Iris pigment epithelial cell (primary cell): Measurements from ENCODE around the gene IL11RA.

Experiments
- DNase-seq: peaks from one replicate; pipeline ENCODE4 v3.0.0-alpha.2; 2011; ENCODE audit warnings: low read depth

IL11RA gene

DNA sequence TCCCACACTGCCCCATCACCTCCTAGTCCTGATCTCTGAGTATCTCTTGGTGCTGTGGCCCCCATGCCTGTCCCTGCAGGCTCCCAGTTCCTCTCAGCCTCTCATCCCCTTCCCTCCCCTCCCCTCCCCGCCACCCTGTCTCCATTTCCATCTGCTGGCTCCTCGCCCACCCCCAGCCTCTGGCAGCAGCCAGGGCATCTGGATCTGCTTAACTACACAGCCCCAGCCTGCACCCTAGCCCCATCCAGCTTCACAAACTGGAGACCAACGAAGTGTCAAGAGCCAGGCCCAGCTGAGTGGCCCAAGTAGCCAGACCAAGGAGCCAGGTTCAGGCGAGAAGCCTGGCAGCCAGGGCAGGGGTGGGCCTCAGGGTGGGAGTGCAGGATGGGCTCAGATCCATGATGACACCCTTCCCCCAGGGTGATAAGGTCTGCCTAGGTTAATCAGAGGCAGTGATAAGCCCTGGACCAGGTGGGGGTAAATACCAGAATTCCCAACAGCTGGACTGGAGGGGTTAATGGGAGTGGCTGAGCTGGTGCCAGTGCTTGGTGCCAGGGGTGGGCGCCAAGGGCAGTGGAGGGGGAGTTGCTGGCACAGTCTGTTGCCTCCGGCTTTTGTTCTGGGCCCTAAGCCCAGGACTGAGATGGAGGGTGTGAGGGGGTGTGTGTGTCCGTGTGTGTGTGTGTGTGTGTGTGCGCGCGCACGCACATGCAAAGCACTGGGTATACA lies 2.5 kb downstream of the IL11RA start:
- no peak for DNase-seq

DNA sequence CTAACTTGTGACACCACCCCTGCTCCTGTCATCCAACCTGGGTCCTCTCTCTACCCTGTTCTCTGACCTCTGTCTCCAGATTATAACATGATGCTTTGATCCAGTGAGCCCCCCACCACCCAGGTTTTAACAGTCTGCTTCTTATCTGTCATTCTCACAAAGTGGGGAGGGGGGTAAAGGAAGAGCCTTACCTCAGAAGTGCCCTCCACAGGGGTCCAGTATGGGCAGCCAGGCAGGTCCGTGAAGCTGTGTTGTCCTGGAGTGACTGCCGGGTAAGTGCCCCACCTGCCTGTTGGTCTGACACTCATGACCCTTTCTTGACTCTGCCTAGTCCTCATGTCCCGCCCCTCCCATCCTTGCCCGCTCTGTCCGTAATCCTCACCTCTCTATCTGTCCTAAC lies 3.4 kb downstream of the IL11RA start:
- DNase-seq: no peak

DNA sequence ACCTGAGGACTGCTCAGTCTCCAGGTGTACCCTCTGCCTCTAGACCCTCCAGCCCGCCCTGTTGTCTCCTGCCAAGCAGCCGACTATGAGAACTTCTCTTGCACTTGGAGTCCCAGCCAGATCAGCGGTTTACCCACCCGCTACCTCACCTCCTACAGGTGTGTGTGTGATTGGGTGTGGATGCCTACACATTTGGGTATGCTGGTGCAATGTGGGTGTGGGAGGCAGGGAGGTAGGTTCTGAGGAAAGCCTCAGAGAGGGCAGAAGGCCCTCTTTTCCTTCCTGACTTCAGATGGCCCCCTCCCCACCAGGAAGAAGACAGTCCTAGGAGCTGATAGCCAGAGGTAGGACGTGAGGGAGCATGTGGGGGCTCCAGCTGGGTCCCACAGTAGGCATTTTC lies 5.0 kb downstream of the IL11RA start:
- no peak for DNase-seq

DNA sequence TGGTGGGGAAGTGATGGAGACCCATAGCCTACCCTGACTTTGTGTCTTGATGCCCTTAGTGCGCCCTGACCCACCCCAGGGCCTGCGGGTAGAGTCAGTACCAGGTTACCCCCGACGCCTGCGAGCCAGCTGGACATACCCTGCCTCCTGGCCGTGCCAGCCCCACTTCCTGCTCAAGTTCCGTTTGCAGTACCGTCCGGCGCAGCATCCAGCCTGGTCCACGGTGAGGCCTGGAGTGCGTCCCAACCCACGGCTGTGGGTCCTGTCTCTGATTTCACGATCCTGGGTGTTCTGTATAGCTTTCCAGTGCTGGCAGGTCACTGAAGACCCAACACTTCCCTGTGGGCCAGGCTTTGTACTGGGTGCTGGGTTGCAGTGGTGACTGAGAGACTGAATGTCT lies 6.5 kb downstream of the IL11RA start:
- no peak for DNase-seq

DNA sequence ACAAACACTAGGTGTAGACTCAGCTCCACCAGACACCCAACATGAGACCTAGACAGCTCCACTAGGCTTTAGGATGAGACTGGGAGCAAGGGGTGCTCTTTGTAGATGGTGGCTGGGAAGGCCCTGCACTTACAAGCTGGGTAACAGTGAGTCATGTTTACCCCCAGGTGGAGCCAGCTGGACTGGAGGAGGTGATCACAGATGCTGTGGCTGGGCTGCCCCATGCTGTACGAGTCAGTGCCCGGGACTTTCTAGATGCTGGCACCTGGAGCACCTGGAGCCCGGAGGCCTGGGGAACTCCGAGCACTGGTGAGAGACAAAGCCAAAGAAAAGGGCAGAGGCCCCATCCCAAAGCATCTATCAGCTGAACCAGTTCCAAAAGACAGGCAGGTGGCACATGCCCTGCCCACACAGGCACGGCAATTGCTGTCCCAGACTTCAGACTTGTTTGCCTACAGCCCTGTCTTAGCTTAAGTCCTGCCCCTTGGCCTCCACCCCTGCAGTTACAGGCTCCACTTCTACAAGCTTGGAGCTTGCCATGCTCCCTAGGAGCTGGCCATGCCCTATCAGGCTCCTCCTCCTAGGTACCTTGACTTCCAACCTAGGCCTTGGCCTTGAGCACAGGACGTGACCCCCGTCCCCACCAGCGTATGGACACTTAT lies 7.7 kb downstream of the IL11RA start:
- DNase-seq: no peak

DNA sequence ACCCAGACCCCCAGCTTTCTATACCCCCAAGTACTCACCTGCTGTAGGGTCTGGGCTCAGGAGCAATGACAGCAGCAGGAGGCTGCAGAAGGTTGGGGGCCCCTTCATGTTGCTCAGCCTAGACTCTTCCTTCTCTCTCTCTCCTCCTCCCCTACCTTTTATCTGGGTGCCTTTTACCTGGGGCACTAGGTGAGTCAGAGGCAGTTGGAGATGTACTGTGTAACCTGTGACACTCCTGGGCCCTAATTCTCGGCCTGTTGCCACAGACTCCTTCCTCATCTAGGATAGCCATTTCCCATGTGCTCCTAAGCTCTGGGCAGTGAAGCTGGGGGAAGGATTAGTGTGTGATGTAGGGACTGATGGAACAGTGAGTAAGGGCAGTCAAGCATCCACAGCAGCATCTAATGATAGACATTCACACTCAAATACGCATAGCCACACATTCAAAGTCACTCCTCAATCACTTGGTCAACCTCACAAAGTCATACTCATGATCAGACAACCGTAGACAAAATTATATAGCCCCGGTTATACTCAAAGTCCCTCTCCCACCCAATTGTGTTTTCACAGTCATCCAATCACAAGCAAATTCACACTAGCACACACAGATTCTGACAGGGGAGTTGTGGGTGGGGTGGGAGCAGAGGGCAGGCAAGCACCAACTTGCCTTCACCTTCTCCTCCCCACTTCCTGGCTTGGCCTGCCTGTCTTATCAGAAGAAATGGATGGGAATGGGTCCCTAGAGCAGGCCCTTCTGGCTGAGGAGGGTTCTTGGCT lies 10.7 kb downstream of the IL11RA start, which contains the start of gene CCL27:
TSS of gene CCL27 (minus strand) at position 132 of the 777 bp plus-strand sequence. CDS start at position 108, 24 bp downstream.
- no peak for DNase-seq

DNA sequence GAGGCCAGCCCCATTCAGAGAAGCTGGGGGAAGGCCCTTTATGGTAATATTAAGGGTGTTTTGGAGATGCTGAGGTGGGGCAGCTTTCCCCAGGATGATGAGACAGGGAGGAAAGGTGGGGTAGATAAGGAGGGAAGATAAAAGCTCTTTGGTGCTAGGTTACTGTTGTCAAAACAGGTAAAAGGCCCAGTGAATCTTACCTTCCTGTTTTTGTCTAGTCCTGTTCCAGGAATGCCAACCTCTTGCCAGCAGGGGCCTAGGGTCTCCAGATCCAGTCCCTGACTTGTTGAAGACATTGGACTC lies 11.3 kb downstream of the IL11RA start:
- no peak for DNase-seq

DNA sequence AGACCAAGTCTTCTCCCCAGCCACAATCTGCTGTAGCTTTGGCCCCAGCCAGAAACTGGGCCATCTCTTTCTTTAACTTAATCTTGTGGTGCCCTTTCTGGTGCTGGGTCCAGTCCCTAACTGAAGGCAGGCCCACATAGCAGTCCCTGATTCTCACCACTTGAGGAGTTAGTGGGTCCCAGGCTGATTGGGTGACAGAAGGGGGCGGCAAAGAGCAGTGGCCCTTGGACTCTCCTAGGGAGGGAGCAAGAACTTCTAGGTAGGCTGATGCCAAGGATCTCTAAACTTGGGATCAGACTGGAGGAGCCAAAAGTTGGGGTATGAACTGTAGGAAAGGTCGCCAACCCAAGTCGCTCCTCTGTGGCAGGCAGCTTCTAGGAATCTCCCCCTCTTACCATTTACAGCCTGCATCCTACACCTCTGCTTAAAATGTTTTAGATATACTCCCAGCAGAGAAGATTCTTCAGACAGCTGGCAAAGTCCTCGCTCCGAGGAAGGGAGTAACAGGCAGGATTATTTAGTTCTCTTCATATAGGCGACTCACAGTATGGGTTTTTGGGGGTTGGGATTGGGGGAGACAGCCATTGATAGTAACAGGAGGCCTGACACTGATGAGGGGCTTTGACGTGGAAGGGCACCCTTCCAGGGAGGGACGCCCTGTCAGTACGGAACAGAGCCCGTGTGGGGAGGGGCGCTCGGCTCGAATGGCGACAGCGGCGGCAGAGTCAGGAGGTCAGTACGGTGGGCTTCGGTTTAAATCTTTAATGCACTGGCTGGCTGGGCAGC lies 12.5 kb downstream of the IL11RA start:
- DNase-seq: peak; percentile 81

DNA sequence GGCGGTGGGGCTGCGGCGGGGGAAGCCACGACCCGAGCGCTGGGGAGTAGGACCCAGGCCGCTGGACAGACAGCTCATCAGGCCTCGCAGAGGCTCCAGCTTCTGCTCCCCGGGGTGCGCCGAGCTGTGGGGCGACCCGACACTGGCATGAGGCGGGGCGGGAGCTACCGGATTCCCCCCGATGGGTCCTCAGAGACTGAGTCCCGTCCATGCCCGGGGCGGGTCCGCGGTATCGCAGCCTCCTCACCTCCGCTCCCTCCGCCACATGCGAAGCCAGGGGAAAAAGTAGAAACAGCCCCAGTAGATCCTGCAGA lies 13.0 kb downstream of the IL11RA start:
- DNase-seq: no peak

DNA sequence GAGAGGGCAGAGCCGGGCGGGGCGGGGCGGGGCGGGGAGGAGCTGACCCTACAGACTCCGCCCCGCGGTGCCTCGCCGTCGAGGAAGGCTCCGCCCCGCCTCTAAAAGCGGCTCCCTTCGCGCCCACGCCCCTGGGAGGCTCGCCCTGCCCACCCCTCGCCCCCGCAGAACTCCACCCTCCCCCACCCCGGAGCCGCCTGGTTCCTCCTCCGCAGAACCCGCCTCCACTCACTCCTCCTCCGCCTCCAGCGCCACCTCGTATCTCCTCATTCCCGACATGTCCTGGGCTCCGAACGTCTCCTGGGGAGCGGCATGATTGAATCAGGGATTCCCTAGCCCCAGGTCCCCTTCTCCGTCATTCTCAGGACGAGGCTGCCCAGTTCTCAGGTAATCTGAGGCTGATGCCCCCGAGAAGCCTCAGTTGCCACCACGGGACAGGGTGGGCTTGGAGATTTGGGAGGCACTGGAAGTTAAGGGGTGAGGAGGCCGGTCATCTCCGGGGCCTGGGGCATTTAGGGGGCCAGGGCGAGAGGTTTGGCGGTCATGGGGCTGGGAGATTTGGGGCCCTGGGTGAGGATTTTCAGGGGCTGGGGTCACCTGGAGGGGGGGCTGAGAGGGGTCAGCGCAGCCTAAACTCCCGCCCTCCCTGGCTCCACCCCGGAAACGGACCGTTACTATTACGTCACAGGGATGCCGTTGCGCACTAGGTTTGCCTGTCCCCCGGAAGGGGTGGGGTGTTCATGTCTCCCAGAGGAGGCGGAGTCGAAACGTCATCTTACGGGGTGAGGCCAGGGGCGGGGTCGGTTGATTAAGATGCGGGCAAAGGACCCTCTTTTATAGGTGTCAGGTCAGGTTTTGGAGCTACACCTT lies 13.6 kb downstream of the IL11RA start:
- DNase-seq: peak; percentile 95

DNA sequence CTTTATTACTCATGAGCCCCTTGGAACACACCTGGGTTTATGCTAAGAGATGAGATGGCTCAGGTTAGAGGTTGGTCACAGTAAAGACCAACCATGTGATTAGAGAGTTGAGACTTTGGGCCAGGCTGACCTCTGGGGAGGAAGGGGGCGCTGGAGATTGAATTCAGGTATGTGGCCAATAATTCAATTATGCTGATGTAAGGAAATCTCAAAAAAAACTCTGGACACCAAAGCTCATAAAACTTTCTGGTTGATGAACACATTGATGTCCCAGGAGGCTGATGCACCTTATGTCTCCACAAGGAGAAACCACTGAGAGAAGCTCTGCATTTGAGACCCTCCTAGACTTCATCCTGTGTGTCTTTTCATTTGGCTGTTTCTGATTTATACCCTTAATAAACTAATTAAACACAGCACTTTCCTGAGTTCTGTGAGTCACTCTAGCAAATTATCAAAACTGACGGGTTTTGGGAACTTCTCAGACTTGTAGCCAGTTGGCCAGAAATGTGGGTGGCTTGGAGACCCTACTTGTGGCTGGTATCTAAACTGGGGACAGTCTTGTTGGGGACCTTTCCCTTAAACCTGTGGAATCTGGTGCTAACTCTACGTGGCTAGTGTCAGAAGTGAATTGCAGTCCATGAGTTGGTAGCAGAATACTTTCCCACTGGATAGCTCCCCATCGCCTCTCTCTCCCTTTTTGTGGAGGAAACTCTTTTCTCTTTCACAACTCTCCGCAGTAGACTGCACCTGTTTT lies 18.0 kb downstream of the IL11RA start:
- DNase-seq: no peak

DNA sequence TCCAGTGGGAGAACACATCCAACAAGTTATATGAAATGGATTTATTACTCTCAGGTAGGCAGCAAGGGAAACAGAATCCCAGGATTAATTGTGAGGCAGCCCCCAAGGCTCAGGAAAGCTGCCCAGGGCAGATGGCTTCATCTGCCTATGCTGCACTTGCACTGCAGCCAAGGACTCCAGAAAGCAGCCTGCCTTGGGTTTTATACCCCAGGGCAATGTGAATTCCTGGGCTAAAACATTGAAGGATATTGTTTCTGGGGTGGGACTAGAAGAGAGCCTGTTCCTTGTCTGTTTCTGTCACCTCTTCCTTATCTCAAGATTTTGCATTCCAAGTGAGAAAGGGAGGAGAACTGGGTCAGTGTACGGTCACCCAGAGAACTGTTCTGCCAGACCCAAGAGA lies 19.3 kb downstream of the IL11RA start:
- no peak for DNase-seq

DNA sequence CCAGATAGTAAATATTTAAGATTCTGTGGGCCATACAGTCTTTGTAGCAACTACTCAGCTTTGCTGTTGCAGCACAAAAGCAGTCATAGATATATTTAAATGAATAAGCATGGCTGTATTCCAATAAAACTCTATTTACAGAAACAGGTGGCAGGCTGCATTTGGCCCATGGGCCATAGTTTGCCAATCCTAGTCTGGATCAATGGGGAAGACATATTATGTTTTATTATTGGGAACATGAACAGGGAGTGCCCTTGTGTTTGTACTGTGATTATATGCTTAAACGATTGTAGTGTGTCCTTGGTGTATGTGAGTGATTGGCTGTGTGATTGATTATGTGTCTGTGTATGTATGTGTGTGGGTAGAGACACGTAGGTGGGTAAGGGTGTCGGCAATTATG lies 22.5 kb downstream of the IL11RA start:
- DNase-seq: no peak

DNA sequence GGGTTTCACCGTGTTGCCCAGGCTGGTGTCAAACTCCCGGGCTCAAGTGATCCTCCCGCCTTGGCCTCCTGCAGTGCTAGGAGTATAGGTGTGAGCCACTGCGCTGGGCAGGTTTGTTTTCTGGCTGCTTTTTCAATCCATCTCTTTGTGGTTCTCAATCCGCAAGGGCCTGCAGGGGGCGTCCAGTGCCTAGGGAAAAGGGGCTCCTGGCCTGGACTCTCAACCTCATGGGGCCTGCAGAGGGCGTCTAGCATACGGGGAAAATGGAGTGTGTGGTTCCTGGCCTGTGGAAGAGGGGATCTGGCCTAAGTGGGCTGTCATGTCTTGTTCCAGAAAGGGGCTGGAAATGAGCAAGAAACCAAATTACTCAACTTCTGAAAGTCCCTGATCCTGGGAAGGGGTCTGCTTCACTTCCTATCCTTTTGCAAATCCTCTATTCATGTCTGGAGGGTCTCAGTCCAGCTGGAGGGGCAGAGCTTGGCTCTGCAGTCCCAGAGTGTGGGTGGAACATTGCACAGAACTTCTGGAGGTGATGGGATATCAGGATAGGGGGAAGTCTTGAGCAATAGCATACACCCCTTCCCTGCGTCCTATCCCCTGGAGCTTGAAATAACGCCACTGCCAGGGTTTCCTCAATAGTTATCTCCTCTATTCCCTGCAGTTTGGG lies 23.2 kb downstream of the IL11RA start:
- DNase-seq: peak; percentile 67

DNA sequence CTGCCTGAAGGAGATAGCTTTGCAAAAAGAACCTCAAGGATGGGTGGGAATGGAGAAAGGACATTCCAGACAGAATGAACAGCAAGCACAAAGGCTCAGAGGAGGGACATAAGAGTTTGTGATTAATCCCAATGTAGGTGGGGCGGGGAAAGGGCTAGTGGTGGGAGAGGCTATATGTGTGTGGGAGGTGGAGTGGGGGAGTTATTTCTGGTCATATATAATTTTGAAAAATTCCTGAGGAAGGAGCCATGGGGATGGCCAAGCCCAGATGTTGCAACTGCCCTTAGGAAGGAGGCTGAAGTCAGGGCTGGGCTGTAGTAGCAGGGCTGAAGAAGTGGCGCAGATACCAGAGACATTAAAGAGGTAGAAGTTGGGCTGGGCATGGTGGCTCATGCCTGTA lies 23.9 kb downstream of the IL11RA start:
- no peak for DNase-seq

DNA sequence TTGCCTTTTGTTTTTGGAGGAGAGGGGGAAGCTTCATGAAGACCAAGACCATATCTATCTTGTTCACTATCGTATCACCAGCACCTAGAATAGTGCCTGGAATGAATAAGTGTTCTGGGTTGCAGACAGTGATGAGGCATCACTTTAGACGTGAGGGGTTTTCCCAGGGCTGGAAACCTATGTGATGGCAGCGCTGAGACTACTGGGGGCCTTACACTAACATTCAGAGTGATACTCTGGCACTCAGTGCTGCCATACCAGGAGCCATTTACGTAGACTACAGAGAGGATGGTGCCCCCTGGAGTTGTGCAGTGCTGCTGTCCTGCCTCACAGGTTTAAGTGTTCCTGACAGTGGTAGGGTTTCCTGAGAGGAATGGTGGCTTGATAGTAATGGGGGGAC lies 32.2 kb downstream of the IL11RA start:
- no peak for DNase-seq

DNA sequence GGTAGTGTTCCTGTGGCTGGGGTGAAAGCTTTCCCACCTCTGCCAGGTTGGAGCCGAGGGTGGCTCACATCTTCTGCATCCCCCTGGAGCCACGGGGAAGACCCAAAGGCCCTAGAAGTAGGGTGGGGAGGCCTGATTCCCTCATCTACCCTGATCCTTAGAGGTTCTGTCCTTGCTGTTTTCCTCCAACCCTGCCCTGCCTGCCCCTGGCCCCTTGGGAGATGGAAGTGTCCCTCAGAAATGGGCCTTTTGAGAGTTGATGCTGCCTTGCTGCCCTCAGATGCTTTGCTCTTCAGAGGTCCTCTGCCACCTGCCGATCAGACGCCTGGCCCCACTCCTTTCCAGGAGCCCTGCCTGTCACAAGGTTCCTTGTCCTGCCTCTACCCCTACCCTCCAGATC lies 32.8 kb downstream of the IL11RA start:
- DNase-seq: no peak

DNA sequence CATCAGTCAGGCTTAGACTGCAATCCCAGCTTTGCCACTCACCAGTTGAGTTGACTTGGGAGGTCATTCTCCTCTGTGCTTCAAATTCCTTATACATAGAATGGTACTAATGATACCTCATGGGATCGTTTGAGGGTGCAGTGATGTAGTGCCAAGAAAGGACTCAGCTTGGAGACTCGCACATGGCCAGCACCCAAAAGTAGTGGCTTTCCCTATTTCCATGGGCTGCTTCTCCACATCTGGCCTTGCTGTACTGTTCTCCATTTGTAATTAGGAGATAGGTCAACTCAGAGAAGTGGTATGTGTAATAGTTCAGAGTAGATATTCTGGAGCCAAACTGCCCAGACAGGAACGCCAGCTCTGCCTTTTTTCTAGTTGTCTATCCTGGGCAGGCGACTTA lies 33.6 kb downstream of the IL11RA start:
- DNase-seq: no peak

DNA sequence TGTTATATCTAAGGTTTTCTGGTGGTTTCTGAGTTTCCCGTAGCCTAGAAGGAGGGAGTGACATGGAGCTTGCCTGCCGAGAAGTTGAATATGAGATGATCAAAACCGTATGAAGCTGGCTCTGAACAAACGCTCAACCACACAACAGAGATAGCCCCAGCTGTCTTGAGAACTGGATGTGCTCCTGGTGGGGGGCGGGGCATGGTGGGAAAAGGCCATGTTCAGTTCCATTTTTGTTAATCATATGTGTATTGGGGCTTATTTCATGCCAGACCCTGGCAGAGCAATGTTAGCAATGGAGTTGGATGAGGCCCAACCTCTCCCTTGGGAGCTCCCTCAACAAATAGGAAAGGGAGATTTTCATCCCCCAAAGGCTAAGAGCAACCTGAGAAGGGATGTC lies 34.2 kb downstream of the IL11RA start:
- no peak for DNase-seq

DNA sequence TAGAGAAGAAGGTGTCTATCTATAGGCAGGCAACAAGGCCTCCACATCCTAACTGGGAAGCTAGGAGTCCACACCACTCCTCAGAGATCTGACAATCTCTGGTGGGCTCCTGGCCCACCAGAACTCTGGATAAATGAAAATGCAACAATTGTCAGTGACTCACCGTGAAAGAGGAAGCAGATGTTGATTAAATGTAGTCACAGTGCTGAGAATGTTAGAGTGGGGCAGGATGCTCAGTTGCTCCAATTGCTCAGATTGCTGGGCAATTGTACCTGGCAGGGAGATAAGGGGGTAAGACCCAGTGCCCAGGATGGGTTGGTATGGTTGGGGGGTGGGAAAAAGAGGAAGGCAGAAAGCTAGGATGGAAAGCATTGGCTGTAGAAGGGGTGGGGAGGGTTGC lies 34.7 kb downstream of the IL11RA start:
- no peak for DNase-seq
